Mesenchymal stem cell (in vitro differentiated cells and primary cell): ENCODE data around the gene ZDHHC21.

ENCODE experiments used
- DNase-seq: peaks from one replicate; pipeline ENCODE4 v3.0.0-alpha.2; 2013
- H2AFZ ChIP-seq: one replicate; pipeline ENCODE4 v1.6.1; 2013; ENCODE audit warnings: low read depth, mild to moderate bottlenecking, control low read depth, inconsistent platforms, low read length, moderate library complexity
- H2AK5ac ChIP-seq: 2 replicates; pipeline ENCODE4 v1.6.1; 2013; ENCODE audit warnings: low read length, moderate library complexity, mild to moderate bottlenecking, inconsistent platforms; ENCODE audit not compliant: severe bottlenecking
- H2BK120ac ChIP-seq: one replicate; pipeline ENCODE4 v1.6.1; 2013; ENCODE audit warnings: low read depth, mild to moderate bottlenecking, inconsistent platforms, low read length, moderate library complexity
- H2BK12ac ChIP-seq, 2 experiments: one replicate each; pipeline ENCODE4 v1.6.1; 2013; ENCODE audit warnings: inconsistent platforms in 2 of 2, low read length in 2 of 2, mild to moderate bottlenecking in 2 of 2, moderate library complexity in 2 of 2, control low read depth in 1 of 2
- H2BK15ac ChIP-seq: one replicate; pipeline ENCODE4 v1.6.1; 2013; ENCODE audit warnings: mild to moderate bottlenecking, low read depth, inconsistent platforms; ENCODE audit not compliant: poor library complexity, severe bottlenecking
- H2BK5ac ChIP-seq: 2 replicates; pipeline ENCODE4 v1.6.1; 2013; ENCODE audit warnings: low read depth, mild to moderate bottlenecking, low read length, control low read depth, inconsistent platforms; ENCODE audit not compliant: poor library complexity, severe bottlenecking
- H3K14ac ChIP-seq, 2 experiments: one replicate each; pipeline ENCODE4 v1.6.1; 2013; ENCODE audit warnings: inconsistent platforms in 2 of 2, low read length in 2 of 2, control low read depth in 1 of 2, mild to moderate bottlenecking in 1 of 2, moderate library complexity in 1 of 2
- H3K18ac ChIP-seq, 2 experiments: one replicate each; pipeline ENCODE4 v1.6.1; 2013; ENCODE audit warnings: inconsistent platforms in 2 of 2, low read length in 2 of 2, control low read depth in 1 of 2, low read depth in 1 of 2, mild to moderate bottlenecking in 1 of 2
- H3K23ac ChIP-seq, 2 experiments: one replicate each; pipeline ENCODE4 v1.6.1; 2013; ENCODE audit warnings: inconsistent platforms in 2 of 2, low read length in 2 of 2, mild to moderate bottlenecking in 2 of 2, moderate library complexity in 2 of 2, control low read depth in 1 of 2
- H3K27ac ChIP-seq: 2 replicates; pipeline ENCODE4 v1.5.1; 2013; ENCODE audit warnings: mild to moderate bottlenecking, moderate library complexity, low read length, control low read depth, inconsistent platforms; ENCODE audit not compliant: poor library complexity, severe bottlenecking
- H3K27me3 ChIP-seq, 2 experiments: 2 replicates each; pipeline versions ENCODE4 v1.6.1 to v1.7.0; 2013; ENCODE audit warnings: low read length in 2 of 2, mild to moderate bottlenecking in 2 of 2, moderate library complexity in 2 of 2, control low read depth in 1 of 2, inconsistent platforms in 1 of 2; ENCODE audit not compliant: control insufficient read depth in 1 of 2, insufficient read depth in 1 of 2
- H3K36me3 ChIP-seq, 2 experiments: 2 replicates each; pipeline versions ENCODE4 v1.6.1 to v1.7.0; 2013; ENCODE audit warnings: low read length in 2 of 2, control low read depth in 1 of 2, inconsistent platforms in 1 of 2, low read depth in 1 of 2, mild to moderate bottlenecking in 1 of 2; ENCODE audit not compliant: insufficient read depth in 2 of 2, control insufficient read depth in 1 of 2
- H3K4ac ChIP-seq, 2 experiments: one replicate each; pipeline ENCODE4 v1.6.1; 2013; ENCODE audit warnings: inconsistent platforms in 2 of 2, low read length in 2 of 2, mild to moderate bottlenecking in 2 of 2, moderate library complexity in 2 of 2, control low read depth in 1 of 2, low read depth in 1 of 2
- H3K4me1 ChIP-seq: 2 replicates; pipeline ENCODE4 v1.6.1; 2013; ENCODE audit warnings: low read depth, low read length, control low read depth; ENCODE audit not compliant: control insufficient read depth, insufficient read depth
- H3K4me2 ChIP-seq: 2 replicates; pipeline ENCODE4 v1.6.1; 2013; ENCODE audit warnings: low read length, mild to moderate bottlenecking, inconsistent platforms; ENCODE audit not compliant: poor library complexity, severe bottlenecking
- H3K4me3 ChIP-seq, 2 experiments: 2 replicates each; pipeline versions ENCODE4 v1.5.1 to v1.7.0; 2013; ENCODE audit warnings: low read length in 2 of 2, mild to moderate bottlenecking in 2 of 2, control low read depth in 1 of 2, low read depth in 1 of 2; ENCODE audit not compliant: insufficient read depth in 1 of 2
- H3K79me1 ChIP-seq: replicated peaks from 2 replicates; pipeline ENCODE4 v1.6.1; 2013; ENCODE audit warnings: mild to moderate bottlenecking, control low read depth, low read length, inconsistent platforms; ENCODE audit not compliant: poor library complexity, severe bottlenecking
- H3K9ac ChIP-seq: 2 replicates; pipeline ENCODE4 v1.7.0; 2013; ENCODE audit warnings: mild to moderate bottlenecking, low read length, moderate library complexity
- H3K9me3 ChIP-seq: 2 replicates; pipeline ENCODE4 v1.7.0; 2013; ENCODE audit warnings: mild to moderate bottlenecking, low read length; ENCODE audit not compliant: control insufficient read depth
- H4K8ac ChIP-seq: one replicate; pipeline ENCODE4 v1.6.1; 2013; ENCODE audit warnings: inconsistent platforms, mild to moderate bottlenecking, low read length, moderate library complexity
- H4K91ac ChIP-seq: one replicate; pipeline ENCODE4 v1.6.1; 2013; ENCODE audit warnings: mild to moderate bottlenecking, low read length, inconsistent platforms
- WGBS: methylation state at CpG from one replicate; pipeline ENCODE4 v1.1.7; 2013; ENCODE audit warnings: mixed read lengths; 5-methylcytosine and 5-hydroxymethylcytosine counted together

Gene ZDHHC21

GRCh38 chr9:14661421-14662059 is 31.7 kb downstream of the ZDHHC21 start:
- Histone ChIP-seq H3K27ac (no peak overlapping the region), H2BK15ac (no peak overlapping the region), H2BK12ac (no peak overlapping the region), H2BK120ac (no peak overlapping the region), H4K91ac (no peak overlapping the region), H3K4me2 (no peak overlapping the region), H3K14ac (no peak overlapping the region), H4K8ac (no peak overlapping the region), H2AFZ (no peak overlapping the region), H3K36me3 (peaks cover 0 to 24% of the 10 kb centered on the region in 2 experiments), H3K9me3 (peaks cover 11% of the 10 kb centered on the region), H2BK5ac (no peak overlapping the region), H3K4me3 (no peak overlapping the region), H2AK5ac (no peak overlapping the region), H3K9ac (no peak overlapping the region), H3K27me3 (no peaks in the 10 kb centered on the region), H3K4me1 (no peaks in the 10 kb centered on the region), H3K23ac (no peak overlapping the region), H3K79me1 (no peaks in the 10 kb centered on the region), H3K4ac (no peak overlapping the region), H3K18ac (no peak overlapping the region)
- peak; percentile 41 for DNase-seq
- WGBS: 79% methylated on average over 2 of the region's 3 CpGs

- no peak overlapping the region for H4K91ac ChIP-seq
- no peak overlapping the region for H2BK15ac ChIP-seq
- H3K4me3 ChIP-seq: no peak overlapping the region
- H3K9me3 ChIP-seq: peaks cover 19% of the 10 kb centered on the region
- H3K27me3 ChIP-seq: no peaks in the 10 kb centered on the region
- no peak overlapping the region for H2BK5ac ChIP-seq
- no peak overlapping the region for H4K8ac ChIP-seq
- H3K9ac ChIP-seq: no peak overlapping the region
- H3K23ac ChIP-seq: no peak overlapping the region
- no peak overlapping the region for H2AK5ac ChIP-seq
- H3K36me3 ChIP-seq: peaks cover 0 to 30% of the 10 kb centered on the region in 2 experiments
- no peak overlapping the region for H2BK12ac ChIP-seq
- no peak overlapping the region for H3K27ac ChIP-seq
- H3K4ac ChIP-seq: no peak overlapping the region
- H3K4me1 ChIP-seq: no peaks in the 10 kb centered on the region
- 100% methylated on average over 1 of the region's 5 CpGs for WGBS
- no peak overlapping the region for H3K14ac ChIP-seq
- no peaks in the 10 kb centered on the region for H3K79me1 ChIP-seq
- H3K18ac ChIP-seq: no peak overlapping the region
- no peak overlapping the region for H2AFZ ChIP-seq
- no peak overlapping the region for H3K4me2 ChIP-seq
- no peak overlapping the region for H2BK120ac ChIP-seq
- DNase-seq: no peak
Measured at GRCh38 chr9:14660721-14661120, 32.5 kb downstream of the ZDHHC21 start.

- no peak overlapping the region for H2BK15ac ChIP-seq
- H3K36me3 ChIP-seq: peaks cover 0 to 54% of the 10 kb centered on the region in 2 experiments
- no peak overlapping the region for H3K4me2 ChIP-seq
- H2AK5ac ChIP-seq: no peak overlapping the region
- no peaks in the 10 kb centered on the region for H3K4me1 ChIP-seq
- H3K4ac ChIP-seq: no peak overlapping the region
- H2AFZ ChIP-seq: no peak overlapping the region
- no peak overlapping the region for H2BK5ac ChIP-seq
- H3K27ac ChIP-seq: no peak overlapping the region
- WGBS: 69% methylated on average over 1 of the region's 1 CpG
- no peak overlapping the region for H2BK12ac ChIP-seq
- no peak overlapping the region for H4K8ac ChIP-seq
- no peak overlapping the region for H4K91ac ChIP-seq
- peak overlapping the region in 1 of 2 experiments; percentile 23 for H3K4me3 ChIP-seq
- no peak overlapping the region for H3K23ac ChIP-seq
- H3K18ac ChIP-seq: no peak overlapping the region
- H2BK120ac ChIP-seq: no peak overlapping the region
- peaks cover 58% of the 10 kb centered on the region for H3K9me3 ChIP-seq
- peaks cover 4% of the 10 kb centered on the region for H3K79me1 ChIP-seq
- no peak overlapping the region for H3K9ac ChIP-seq
- no peaks in the 10 kb centered on the region for H3K27me3 ChIP-seq
- DNase-seq: peak; percentile 12
- H3K14ac ChIP-seq: no peak overlapping the region
Measured at GRCh38 chr9:14654932-14655331, 38.3 kb downstream of the ZDHHC21 start.

- H2BK12ac ChIP-seq: no peak overlapping the region
- H3K4me2 ChIP-seq: no peak overlapping the region
- H3K36me3 ChIP-seq: peaks cover 0 to 46% of the 10 kb centered on the region in 2 experiments
- no peak overlapping the region for H3K23ac ChIP-seq
- WGBS: 85% methylated on average over 1 of the region's 1 CpG
- H3K27ac ChIP-seq: no peak overlapping the region
- H2AK5ac ChIP-seq: no peak overlapping the region
- H4K8ac ChIP-seq: no peak overlapping the region
- no peak overlapping the region for H2BK120ac ChIP-seq
- no peak overlapping the region for H3K18ac ChIP-seq
- no peak overlapping the region for H4K91ac ChIP-seq
- no peak overlapping the region for H3K4ac ChIP-seq
- H2BK15ac ChIP-seq: no peak overlapping the region
- H3K27me3 ChIP-seq: no peaks in the 10 kb centered on the region
- H3K14ac ChIP-seq: no peak overlapping the region
- no peak for DNase-seq
- H3K4me1 ChIP-seq: no peaks in the 10 kb centered on the region
- H3K79me1 ChIP-seq: peaks cover 4% of the 10 kb centered on the region
- no peak overlapping the region for H2BK5ac ChIP-seq
- no peak overlapping the region for H2AFZ ChIP-seq
- peak overlapping the region in 1 of 2 experiments; percentile 40 for H3K4me3 ChIP-seq
- no peak overlapping the region for H3K9ac ChIP-seq
- peaks cover 58% of the 10 kb centered on the region for H3K9me3 ChIP-seq
Measured at GRCh38 chr9:14653511-14653910, 39.7 kb downstream of the ZDHHC21 start.
